T-helper 2 cell treated with Interferon-gamma antibody and Interleukin-4, amounts not matched to agents 5 μg/mL and 100 μg/mL, for 36 hours (primary cell): Measurements from ENCODE around the gene CHD5.
"Not testable (repeated sequence)": the region's sequence is repeated elsewhere in the genome, so short reads cannot be mapped to it uniquely, and the experiment has no call there.

ENCODE experiments used
- DNase-seq: peaks from one replicate; pipeline ENCODE4 v3.0.0; 2021; ENCODE audit warnings: low spot score
- H3K27ac Mint-ChIP-seq: one replicate; pipeline ENCODE4 v1.8.0; 2021; ENCODE audit warnings: mild to moderate bottlenecking, mixed read lengths
- H3K27me3 Mint-ChIP-seq: one replicate; pipeline ENCODE4 v1.8.0; 2021; ENCODE audit warnings: low read depth, mixed read lengths
- H3K36me3 Mint-ChIP-seq: one replicate; pipeline ENCODE4 v1.8.0; 2021; ENCODE audit warnings: low read depth, mixed read lengths
- H3K4me1 Mint-ChIP-seq: one replicate; pipeline ENCODE4 v1.8.0; 2021; ENCODE audit warnings: low read depth, mixed read lengths
- H3K4me3 Mint-ChIP-seq: one replicate; pipeline ENCODE4 v1.8.0; 2022; ENCODE audit warnings: mild to moderate bottlenecking, moderate library complexity, mixed read lengths
- H3K9me3 Mint-ChIP-seq: one replicate; pipeline ENCODE4 v1.8.0; 2021; ENCODE audit warnings: mixed read lengths

Gene CHD5

DNA sequence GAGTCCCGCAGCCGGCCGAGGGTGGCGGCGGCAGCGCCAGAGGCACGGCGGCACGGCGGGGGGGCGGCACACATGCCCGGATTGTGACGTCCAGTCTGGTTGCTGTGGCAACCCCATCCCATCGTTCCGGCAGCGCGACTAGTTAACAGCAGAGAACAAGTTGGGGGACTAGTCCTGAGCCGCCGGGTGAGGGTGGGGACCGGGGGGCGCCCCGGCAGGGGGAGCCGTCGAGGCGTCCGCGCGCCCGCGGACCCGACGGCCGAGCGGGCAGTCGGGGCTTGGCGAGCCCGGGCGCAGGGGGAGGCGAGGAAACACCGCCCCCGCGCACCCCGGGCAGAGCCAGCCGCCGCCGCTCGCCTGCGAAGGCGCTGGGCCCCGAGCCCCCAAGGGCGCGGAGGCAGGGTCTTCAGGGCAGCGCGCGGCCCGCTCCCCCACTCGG, at the start of gene CHD5:
Gene CHD5 (minus strand): TSS at position 54 of the 439 bp plus-strand sequence. CDS start 298 bp downstream, outside the sequence.
- Mint-ChIP-seq H3K27ac (no peak within 1 kb of the TSS), H3K36me3 (peaks cover 6% of the 10 kb centered on the region), H3K4me3 (no peak within 1 kb of the TSS), H3K27me3 (peaks cover 46% of the 10 kb centered on the region), H3K9me3 (no peaks in the 10 kb centered on the region), H3K4me1 (peaks cover 5% of the 10 kb centered on the region)
- no peak for DNase-seq

DNA sequence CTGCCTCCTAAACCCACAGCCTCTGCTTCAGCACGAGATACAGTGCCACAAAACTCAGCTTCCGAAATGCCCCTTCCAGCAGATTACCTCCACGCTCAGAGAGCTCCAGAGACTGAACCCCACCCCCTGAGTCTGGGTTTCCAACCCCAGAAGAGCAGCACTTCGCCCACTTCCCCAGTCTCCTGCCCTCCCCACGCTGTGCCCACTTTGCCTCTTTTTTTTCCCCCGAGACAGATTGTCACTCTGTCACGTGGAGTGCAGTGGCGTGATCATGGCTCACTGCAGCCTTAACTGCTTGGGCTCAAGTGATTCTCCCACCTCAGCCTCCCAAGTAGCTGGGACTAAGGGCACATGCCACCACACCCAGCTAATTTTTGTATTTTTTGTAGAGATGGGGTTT, 45.5 kb upstream of the CHD5 start:
- no peaks in the 10 kb centered on the region for H3K4me1 Mint-ChIP-seq
- H3K4me3 Mint-ChIP-seq: no peak overlapping the region
- peaks cover 44% of the 10 kb centered on the region for H3K36me3 Mint-ChIP-seq
- no peak overlapping the region for H3K27ac Mint-ChIP-seq
- no peaks in the 10 kb centered on the region for H3K9me3 Mint-ChIP-seq
- no peak for DNase-seq
- no peaks in the 10 kb centered on the region for H3K27me3 Mint-ChIP-seq

DNA sequence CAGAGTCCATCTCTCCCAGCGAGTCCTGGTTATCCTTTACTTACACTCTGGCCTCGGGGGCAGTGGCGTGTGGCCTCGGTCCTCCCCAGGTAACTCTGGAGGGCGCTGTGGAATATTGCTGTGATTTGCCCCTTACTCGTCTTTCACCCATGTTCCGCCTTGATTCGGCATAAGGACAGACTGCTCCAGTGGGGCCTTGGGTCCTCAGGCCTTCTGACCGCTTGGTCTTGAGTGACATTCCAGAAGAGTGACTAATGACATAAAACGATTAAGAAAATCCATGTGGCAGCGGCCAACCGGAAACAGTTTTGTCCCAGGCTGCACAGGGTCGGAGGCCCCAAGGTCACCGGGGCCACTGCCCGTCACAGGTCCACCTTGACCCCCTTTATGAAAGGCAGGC, 44.6 kb upstream of the CHD5 start:
- H3K4me1 Mint-ChIP-seq: no peaks in the 10 kb centered on the region
- no peak overlapping the region for H3K4me3 Mint-ChIP-seq

DNA sequence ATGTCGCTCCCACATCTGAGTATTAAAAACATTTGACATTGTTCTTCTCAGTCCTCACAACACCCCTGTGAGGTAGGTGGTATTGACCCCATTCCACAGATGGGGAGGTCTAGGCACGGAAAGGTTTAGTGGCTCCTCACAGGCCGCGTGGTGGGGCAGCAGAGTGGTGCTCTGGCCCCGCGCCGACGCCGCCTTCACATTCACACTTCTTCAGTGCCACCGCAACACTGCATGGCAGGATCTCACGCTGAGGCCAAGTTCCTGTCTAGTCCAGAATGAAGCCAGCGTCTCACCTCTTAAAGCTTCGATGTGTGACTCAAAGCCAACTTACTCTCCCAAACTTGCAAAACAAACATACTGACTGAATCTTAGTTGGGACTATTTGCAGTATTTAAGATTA, 43.5 kb upstream of the CHD5 start:
- no peaks in the 10 kb centered on the region for H3K27me3 Mint-ChIP-seq
- H3K4me3 Mint-ChIP-seq: no peak overlapping the region
- no peaks in the 10 kb centered on the region for H3K4me1 Mint-ChIP-seq
- no peaks in the 10 kb centered on the region for H3K9me3 Mint-ChIP-seq
- no peak for DNase-seq
- H3K27ac Mint-ChIP-seq: no peak overlapping the region
- H3K36me3 Mint-ChIP-seq: peaks cover 40% of the 10 kb centered on the region

More for the DNA sequence above, 44.6 kb upstream of the CHD5 start:
- Mint-ChIP-seq H3K27ac (no peak overlapping the region), H3K27me3 (no peaks in the 10 kb centered on the region), H3K9me3 (no peaks in the 10 kb centered on the region), H3K36me3 (peaks cover 41% of the 10 kb centered on the region)
- no peak for DNase-seq

DNA sequence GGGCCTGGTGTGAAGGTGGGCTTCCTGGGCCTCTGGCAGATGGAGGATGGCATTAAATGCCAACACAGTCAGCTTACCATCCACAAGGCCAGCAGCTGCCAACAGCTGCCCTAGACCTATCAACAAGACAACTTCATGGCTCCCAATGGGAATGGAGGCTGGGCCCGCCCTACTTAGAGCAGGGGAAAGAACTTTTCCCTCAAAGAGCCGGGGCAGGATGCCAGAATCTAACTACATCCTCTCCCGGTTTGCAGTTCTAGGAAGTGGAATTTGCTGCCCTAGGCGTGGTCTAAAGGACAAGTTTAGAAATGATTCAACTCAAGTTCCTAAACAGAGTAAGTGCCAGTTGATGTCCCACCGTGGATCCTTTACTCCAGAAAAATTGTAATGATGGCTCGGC, 42.5 kb upstream of the CHD5 start:
- no peaks in the 10 kb centered on the region for H3K4me1 Mint-ChIP-seq
- H3K27me3 Mint-ChIP-seq: no peaks in the 10 kb centered on the region
- DNase-seq: no peak
- H3K27ac Mint-ChIP-seq: no peak overlapping the region
- H3K36me3 Mint-ChIP-seq: peaks cover 43% of the 10 kb centered on the region
- H3K9me3 Mint-ChIP-seq: no peaks in the 10 kb centered on the region
- H3K4me3 Mint-ChIP-seq: no peak overlapping the region

DNA sequence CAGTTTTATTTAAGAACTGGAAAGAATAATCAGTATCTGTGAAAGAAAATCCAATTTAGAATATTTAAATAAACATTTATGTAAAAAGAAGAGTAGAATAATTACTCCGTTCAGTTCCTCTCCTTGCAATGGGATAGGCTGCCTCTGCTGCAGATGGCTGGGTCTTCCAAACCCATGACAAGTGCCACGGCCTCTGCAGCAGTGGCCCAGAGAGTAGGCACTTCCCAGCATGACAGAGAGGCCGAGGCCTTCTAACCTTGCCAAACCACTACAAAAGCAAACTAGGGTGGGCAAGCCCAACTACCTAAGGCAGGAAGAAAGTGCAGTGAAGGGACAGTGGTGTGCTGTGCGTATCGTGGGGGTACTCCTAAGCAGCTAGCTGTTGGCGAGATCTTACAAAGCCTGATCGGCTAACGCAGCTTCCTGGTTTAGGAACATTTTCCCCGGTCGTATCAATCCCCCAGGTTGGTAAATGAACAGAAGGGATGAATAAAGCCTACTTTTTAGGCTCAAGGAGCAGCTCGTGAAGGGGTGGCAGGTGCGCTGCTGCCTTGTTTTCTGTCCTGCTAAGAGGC, 41.2 kb upstream of the CHD5 start:
- no peaks in the 10 kb centered on the region for H3K27me3 Mint-ChIP-seq
- no peaks in the 10 kb centered on the region for H3K9me3 Mint-ChIP-seq
- no peak for DNase-seq
- H3K27ac Mint-ChIP-seq: no peak overlapping the region
- H3K36me3 Mint-ChIP-seq: peaks cover 35% of the 10 kb centered on the region
- no peak overlapping the region for H3K4me3 Mint-ChIP-seq
- no peaks in the 10 kb centered on the region for H3K4me1 Mint-ChIP-seq

DNA sequence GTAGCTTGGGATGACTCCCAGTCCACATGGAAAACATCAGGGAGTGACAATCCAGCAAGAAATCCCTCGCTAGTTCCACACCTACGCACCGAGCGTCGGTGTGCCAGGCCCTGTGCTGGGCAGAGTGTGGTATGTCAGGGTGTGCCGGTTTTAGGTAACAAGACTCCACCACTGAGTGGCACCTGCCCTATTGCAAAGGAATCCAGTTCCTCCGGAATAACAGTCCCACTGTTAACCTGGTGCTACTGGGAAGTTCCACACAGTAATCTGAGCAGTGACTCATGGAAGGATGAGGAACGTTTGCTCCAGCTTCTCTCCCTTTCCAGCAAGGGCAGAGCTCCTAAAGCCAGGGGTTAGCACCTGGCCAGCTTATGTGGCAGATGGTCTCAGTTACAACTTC, 40.1 kb upstream of the CHD5 start:
- DNase-seq: no peak
- no peaks in the 10 kb centered on the region for H3K27me3 Mint-ChIP-seq
- no peaks in the 10 kb centered on the region for H3K4me1 Mint-ChIP-seq
- H3K36me3 Mint-ChIP-seq: peaks cover 26% of the 10 kb centered on the region
- no peak overlapping the region for H3K4me3 Mint-ChIP-seq
- no peak overlapping the region for H3K27ac Mint-ChIP-seq
- H3K9me3 Mint-ChIP-seq: no peaks in the 10 kb centered on the region

DNA sequence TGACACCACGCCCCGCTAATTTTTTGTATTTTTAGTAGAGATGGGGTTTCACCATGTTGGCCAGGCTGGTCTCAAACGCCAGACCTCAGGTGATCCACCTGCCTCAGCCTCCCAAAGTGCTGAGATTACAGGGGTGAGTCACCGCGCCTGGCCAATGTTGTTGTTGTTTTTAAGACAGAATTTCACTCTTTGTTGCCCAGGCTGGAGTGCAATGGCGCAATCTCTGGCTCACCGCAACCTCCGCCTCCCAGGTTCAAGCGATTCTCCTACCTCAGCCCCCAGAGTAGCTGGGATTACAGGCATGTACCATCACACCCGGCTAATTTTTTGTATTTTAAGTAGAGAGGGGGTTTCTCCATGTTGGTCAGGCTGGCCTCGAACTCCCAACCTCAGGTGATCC, 39.5 kb upstream of the CHD5 start:
- H3K4me3 Mint-ChIP-seq, DNase-seq, H3K27me3 Mint-ChIP-seq, H3K4me1 Mint-ChIP-seq, H3K9me3 Mint-ChIP-seq, H3K27ac Mint-ChIP-seq: not testable (repeated sequence)
- H3K36me3 Mint-ChIP-seq: peaks cover 20% of the 10 kb centered on the region

DNA sequence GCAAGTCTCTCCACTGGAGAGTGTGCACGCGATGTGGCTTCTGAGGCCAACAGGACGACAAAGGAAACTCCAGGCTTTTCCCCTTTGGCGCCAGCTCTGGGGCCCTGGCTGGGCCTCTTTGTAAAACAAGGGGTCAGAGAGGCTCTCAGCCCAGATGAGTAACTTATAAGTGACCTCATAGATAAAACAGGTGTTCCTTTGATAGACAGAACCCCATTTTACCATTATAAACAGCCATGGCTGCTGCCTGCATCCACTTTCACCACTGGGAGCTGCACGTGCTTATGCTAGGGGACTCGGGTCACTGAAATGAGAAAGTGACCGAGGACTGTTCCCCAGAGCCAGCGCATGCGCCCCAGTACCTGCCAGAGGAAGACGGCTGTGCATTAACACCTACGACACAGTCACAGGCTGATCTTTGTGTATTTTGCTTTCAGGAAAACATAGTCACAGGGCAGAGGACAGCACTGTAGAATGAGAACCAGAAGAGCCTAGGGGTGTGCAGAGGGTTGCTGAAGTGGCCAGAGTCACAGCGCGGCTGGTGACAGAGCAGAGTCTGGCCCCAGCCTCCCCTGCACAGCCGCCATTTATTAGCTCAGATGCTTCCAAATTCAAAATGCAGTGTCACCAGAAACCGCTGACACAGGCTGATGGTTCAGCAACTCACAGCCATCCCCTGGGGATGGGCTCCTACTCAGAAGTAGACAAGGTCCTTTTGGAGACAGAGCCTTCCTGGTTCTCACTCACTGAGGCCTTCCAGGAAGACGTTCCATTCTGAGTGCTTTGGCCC, 38.4 kb upstream of the CHD5 start:
- no peak for DNase-seq
- Mint-ChIP-seq H3K36me3 (peaks cover 11% of the 10 kb centered on the region), H3K27ac (no peak overlapping the region), H3K4me3 (no peak overlapping the region), H3K9me3 (no peaks in the 10 kb centered on the region), H3K4me1 (no peaks in the 10 kb centered on the region), H3K27me3 (no peaks in the 10 kb centered on the region)

DNA sequence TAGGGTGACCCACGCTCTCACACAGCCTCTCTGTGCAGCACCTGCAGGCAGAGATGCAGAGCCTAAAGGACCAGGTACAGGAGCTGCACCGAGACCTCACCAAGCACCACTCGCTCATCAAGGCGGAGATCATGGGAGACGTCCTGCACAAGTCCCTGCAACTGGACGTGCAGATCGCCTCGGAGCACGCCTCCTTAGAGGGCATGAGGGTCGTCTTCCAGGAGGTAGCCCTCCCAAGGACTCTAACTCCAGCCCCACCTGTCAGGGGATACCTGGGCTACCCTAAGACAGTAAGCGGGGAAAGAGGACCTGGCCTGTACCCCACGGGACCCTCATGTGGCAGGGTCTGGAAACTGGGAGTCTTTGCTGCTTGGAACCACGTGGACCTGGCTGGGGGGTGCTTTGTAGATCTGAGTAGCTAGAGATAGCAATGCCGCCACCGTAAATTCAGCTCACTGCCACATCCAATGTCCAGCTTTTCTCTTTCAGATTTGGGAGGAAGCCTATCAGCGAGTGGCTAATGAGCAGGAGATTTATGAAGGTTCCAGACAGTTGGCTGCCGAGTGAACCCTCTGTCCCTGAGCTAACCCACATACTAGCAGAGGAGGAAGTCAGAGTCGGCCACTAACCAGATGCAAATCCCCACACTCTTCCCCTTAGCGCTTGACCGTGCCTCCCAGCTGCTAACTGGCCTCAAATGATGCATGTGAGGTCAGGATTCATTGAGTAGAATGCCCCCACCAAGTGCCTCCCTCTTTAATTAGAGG, 32.3 kb upstream of the CHD5 start:
- H3K4me3 Mint-ChIP-seq: no peak overlapping the region
- H3K27me3 Mint-ChIP-seq: no peaks in the 10 kb centered on the region
- no peak for DNase-seq
- no peak overlapping the region for H3K27ac Mint-ChIP-seq
- peaks cover 3% of the 10 kb centered on the region for H3K36me3 Mint-ChIP-seq
- peaks cover 3% of the 10 kb centered on the region for H3K4me1 Mint-ChIP-seq
- H3K9me3 Mint-ChIP-seq: no peaks in the 10 kb centered on the region

DNA sequence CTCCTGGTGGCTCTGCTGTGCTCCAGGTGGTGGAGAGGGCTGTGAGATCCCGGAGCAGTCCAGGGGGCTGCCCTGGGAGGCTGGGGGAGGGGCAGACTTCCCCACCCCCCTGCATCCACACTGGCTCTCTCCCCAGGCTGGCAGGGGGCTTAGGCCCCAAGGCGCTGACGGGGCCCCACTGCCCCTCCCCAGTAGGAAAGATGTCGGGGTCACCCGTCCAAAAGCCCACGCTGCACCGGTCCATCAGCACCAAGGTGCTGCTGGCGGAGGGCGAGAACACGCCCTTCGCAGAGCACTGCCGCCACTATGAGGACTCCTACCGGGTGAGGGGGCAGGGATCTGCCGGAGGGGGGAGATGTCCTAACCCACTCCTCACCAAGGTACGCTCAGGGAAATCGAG, 31.6 kb upstream of the CHD5 start:
- no peak overlapping the region for H3K27ac Mint-ChIP-seq
- no peaks in the 10 kb centered on the region for H3K9me3 Mint-ChIP-seq
- H3K27me3 Mint-ChIP-seq: no peaks in the 10 kb centered on the region
- peaks cover 6% of the 10 kb centered on the region for H3K4me1 Mint-ChIP-seq
- DNase-seq: no peak
- peaks cover 3% of the 10 kb centered on the region for H3K36me3 Mint-ChIP-seq
- H3K4me3 Mint-ChIP-seq: no peak overlapping the region

DNA sequence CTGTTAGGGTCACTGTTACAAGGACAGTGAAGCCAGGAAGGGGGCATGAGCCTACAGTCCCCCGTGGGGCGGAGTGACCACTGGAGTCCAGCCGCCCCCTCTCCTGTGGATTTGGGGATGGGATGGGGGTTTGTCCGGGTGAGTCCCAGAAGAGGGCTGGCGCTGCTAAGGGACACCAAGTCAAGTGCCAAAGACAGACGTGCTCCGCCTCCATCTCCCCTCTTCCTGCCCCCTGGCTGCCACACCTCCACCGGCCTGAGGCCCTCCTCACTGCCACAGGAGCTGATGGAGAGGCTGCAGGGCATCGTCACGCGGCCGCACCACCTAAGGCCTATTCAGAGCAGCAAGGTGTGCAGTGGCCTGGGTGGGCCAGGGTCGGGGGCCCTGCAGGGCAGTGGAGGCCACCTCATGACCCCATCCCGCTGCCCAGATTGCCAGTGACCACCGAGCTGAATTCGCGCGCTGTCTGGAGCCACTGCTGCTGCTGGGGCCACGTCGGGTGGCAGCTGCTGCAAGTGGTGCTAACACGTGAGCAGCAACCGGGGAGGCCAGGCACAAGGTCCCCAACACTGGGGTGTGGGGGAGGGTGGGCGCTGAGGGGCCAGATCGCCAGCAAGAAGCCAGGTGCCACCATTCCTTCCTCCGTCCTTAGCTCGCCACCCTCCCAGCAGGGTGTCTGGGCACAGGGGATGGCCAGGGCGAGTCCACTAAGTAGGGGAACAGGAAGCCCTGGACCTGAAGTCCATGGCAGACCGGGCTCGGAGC, 30.7 kb upstream of the CHD5 start:
- no peak overlapping the region for H3K4me3 Mint-ChIP-seq
- H3K9me3 Mint-ChIP-seq: no peaks in the 10 kb centered on the region
- peaks cover 3% of the 10 kb centered on the region for H3K36me3 Mint-ChIP-seq
- H3K27me3 Mint-ChIP-seq: no peaks in the 10 kb centered on the region
- DNase-seq: no peak
- peaks cover 7% of the 10 kb centered on the region for H3K4me1 Mint-ChIP-seq
- H3K27ac Mint-ChIP-seq: no peak overlapping the region

DNA sequence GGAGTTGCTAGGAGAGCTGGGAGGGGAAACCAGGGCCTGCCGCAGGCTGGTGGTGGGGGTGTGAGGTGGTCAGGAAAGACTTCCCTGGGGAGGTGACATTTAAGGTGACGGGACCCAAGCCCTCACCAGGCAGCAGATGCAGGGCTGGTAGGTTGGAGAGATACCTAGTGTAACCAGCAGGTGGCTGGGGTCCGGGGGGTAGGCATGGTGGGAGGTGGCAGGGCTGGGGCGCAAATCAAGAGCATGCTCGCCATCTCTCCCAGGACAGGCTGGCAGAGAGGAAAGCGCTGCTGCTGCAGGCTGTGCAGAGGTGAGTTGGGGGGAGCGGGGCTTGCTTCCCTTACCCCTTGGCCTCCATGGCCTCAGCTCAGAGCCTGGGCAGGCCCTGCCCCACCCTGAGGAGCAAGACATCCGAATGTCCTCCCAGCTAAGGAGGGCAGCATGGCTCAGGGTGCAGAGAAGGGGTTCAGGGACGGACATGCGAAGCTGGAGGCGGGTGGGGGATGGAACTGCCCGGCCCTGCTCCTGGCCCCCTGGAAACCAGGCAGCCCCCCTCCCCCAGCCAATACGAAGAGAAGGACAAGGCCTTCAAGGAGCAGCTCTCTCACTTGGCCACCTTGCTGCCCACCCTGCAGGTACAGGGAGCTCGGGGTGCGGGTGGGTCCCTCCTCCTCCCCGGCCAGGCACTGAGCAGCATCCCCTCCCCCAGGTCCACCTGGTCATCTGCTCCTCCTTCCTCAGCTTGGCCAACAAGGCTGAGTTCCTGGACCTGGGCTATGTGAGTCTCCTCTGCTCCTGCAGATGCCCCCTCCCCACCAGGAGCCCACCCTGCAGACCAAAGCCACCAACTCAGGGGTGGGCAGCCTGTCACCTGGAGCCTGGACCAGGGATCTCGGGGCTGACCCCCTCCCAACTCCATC, 29.8 kb upstream of the CHD5 start:
- H3K27me3 Mint-ChIP-seq: no peaks in the 10 kb centered on the region
- no peaks in the 10 kb centered on the region for H3K9me3 Mint-ChIP-seq
- peaks cover 3% of the 10 kb centered on the region for H3K36me3 Mint-ChIP-seq
- H3K4me3 Mint-ChIP-seq: peak overlapping the region; percentile 38
- H3K27ac Mint-ChIP-seq: no peak overlapping the region
- DNase-seq: no peak
- H3K4me1 Mint-ChIP-seq: peaks cover 7% of the 10 kb centered on the region
